NCI-H2171 treated with DMSO at 0.1 percent for 48 hours (cell line): Measurements from ENCODE around the gene SDK2.

ENCODE experiments used
- DNase-seq: peaks from one replicate; lab custom pipeline; 2025; lab: John Stamatoyannopoulos, UW

Gene SDK2

GRCh38 chr17:73506470-73507435 is 137.5 kb downstream of the SDK2 start:
- no peak for DNase-seq

- no peak for DNase-seq
These were observed 140.7 kb downstream of the SDK2 start for GRCh38 chr17:73503560-73503959.

- no peak for DNase-seq
These were observed 143.7 kb downstream of the SDK2 start for GRCh38 chr17:73500414-73500999.

- no peak for DNase-seq
These were observed 145.2 kb downstream of the SDK2 start for GRCh38 chr17:73498886-73499554.

GRCh38 chr17:73498176-73498575 is 146.1 kb downstream of the SDK2 start:
- DNase-seq = no peak

DNA sequence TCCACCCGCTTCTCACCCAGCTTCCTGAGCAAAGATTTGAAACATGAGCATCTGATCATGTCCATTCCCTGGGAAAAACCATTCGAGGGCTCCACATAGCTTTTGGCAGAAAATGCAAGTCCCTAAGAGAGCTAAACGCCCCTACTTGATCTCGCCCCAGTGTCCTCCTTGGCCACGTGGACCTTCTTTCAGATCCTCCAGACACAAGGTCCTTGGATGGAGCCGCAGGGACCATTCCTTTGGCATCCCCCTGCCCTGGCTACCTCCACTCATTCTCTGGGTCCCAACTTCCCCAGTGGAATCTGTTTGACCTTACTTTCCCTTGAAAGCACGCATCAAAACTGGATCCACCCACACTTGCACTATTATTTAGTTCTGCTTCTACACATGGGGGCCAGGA is 146.5 kb downstream of the SDK2 start:
- DNase-seq = no peak

GRCh38 chr17:73496232-73496631 is 148.0 kb downstream of the SDK2 start:
- no peak for DNase-seq

DNA sequence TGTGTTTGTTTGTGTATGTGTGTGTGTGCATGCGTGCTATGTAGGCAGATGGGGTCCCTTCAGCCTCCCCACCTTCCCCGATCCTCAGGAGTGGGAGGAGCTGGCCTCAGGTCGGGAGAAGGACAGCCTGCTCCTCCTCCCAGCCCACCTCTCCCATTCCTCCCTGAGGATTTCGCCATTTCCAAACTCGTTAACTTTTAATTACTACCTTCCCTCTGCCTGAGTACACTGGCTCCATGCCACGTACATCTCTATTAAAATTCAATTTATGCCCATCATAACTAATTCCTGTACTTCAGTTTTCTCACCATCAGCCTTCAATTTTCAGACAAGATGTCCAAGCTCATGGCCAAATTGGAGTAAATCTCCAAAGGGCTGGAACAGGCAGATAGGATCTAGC is 148.6 kb downstream of the SDK2 start:
- peak; percentile 6 for DNase-seq

- DNase-seq = no peak
These were observed 149.3 kb downstream of the SDK2 start for GRCh38 chr17:73494950-73495349.

- DNase-seq = no peak
These were observed 150.0 kb downstream of the SDK2 start for GRCh38 chr17:73493956-73494926.

GRCh38 chr17:73492821-73493814 is 151.1 kb downstream of the SDK2 start:
- DNase-seq = peak; percentile 77

- peak; percentile 69 for DNase-seq
These were observed 152.0 kb downstream of the SDK2 start for GRCh38 chr17:73492125-73492820.

GRCh38 chr17:73491648-73492047 is 152.6 kb downstream of the SDK2 start:
- DNase-seq = no peak

- DNase-seq = no peak
These were observed 153.4 kb downstream of the SDK2 start for GRCh38 chr17:73490851-73491250.

GRCh38 chr17:73489991-73490390 is 154.3 kb downstream of the SDK2 start:
- no peak for DNase-seq

GRCh38 chr17:73489333-73489732 is 154.9 kb downstream of the SDK2 start:
- no peak for DNase-seq

DNA sequence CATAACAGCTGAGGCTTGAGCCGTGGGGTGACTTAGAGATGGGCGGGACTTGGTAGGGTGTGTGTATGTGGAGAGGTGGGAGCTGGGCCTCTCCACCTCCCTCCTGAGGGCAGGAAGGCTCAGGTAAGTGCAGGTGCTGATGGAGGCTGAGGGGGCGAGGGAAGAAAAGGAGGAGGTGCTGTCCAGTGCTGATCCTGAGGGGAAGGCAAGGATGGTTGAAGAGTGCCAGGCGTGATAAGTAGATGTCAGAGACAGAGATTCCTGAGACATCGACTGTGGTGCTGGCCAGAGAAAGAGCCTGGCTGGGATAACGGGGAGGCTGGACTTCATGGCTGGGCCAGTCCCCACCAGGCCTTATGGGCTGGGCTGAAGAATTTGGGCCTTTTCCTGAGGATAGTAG is 159.1 kb downstream of the SDK2 start:
- no peak for DNase-seq

GRCh38 chr17:73482894-73483293 is 161.4 kb downstream of the SDK2 start:
- DNase-seq = no peak

DNA sequence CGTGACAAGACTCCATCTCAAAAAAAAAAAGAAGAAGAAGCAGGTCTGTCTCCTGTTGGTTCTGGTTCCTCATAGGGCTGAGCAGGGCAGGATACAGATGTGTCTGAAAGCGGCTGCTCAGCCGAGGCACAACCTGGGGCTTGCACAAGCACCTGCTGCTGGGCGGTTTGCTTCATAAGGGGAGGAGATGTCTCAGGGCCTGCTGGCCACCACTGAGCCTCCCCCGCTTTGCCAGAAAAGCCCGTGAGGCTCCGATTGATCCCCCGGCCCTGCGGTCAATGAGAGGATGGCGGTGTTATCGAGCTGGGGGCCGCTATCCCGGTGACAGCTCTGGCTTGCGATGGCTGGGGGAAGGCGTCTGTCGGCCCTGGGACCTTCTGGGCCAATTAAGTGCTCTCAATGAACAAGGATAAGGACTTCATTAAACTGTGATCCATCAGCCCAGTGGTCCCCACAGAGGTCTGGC is 162.0 kb downstream of the SDK2 start:
- DNase-seq = no peak

GRCh38 chr17:73481676-73482075 is 162.6 kb downstream of the SDK2 start:
- peak; percentile 63 for DNase-seq
